HAP-1 (cell line): ENCODE measurements around the gene PTGR3.

Experiments
- DNase-seq, 2 experiments: peaks; one replicate each; pipeline ENCODE4 v3.0.0-alpha.2; 2016 to 2020; ENCODE audit warnings: low spot score in 2 of 2
- H3K27me3 ChIP-seq: fragments of 250-450 bp; sonication (Bioruptor Pico); 2 replicates; pipeline ENCODE4 v1.5.1; 2020; ENCODE audit warnings: low read depth, mild to moderate bottlenecking, moderate library complexity
- H3K36me3 ChIP-seq: fragments of 250-450 bp; sonication (Bioruptor Pico); replicated peaks from 2 replicates; pipeline ENCODE4 v1.5.1; 2020; ENCODE audit warnings: mild to moderate bottlenecking
- H3K4me1 ChIP-seq: fragments of 250-450 bp; sonication (Bioruptor Pico); 2 replicates; pipeline ENCODE4 v1.5.1; 2020; ENCODE audit warnings: mild to moderate bottlenecking
- H3K4me3 ChIP-seq: fragments of 250-450 bp; sonication (Bioruptor Pico); 2 replicates; pipeline ENCODE4 v1.5.1; 2020; ENCODE audit warnings: mild to moderate bottlenecking, moderate library complexity
- H3K9me3 ChIP-seq: fragments of 250-450 bp; sonication (Bioruptor Pico); 2 replicates; pipeline ENCODE4 v1.5.1; 2020; ENCODE audit warnings: mild to moderate bottlenecking, moderate library complexity
- in situ Hi-C: fragments of 300-500 bp; cut with MboI; formaldehyde crosslinking; loops from 3 replicates; pipeline ENCODE4 v1.14.3; 2020; ENCODE audit warnings: low sequenced_read_pairs, inconsistent platforms, mixed read lengths

Gene PTGR3

GRCh38 chr18:75159238-75159518 is 49.8 kb downstream of the PTGR3 start:
- no peak for DNase-seq
- no peaks in the 10 kb centered on the region for H3K27me3 ChIP-seq
- no peaks in the 10 kb centered on the region; the same call in 1 of the 2 replicates for H3K4me1 ChIP-seq
- no peaks in the 10 kb centered on the region for H3K36me3 ChIP-seq
- no peaks in the 10 kb centered on the region for H3K9me3 ChIP-seq
- in situ Hi-C loops = no loop called here
- no peak overlapping the region for H3K4me3 ChIP-seq
